ENCODE data around the gene TBL1XR1.
"Not testable (repeated sequence)": the region's sequence is repeated elsewhere in the genome, so short reads cannot be mapped to it uniquely, and the experiment has no call there.

The TBL1XR1 gene

GRCh38 chr3:177186306-177186705 is 11.0 kb downstream of the TBL1XR1 start:
- peaks cover 1 to 40% (median 18%) of the 10 kb centered on the region in 5 donors for H3K4me1 ChIP-seq (ENCODE audit: control insufficient read depth in 5 of 5, insufficient read depth in 5 of 5, low read length in 5 of 5)

GRCh38 chr3:177185035-177185574 is 12.2 kb downstream of the TBL1XR1 start:
- Histone ChIP-seq H3K9me3 (ENCODE audit: control insufficient read depth in 5 of 5, low read length in 5 of 5) (no peaks in the 10 kb centered on the region), H3K36me3 (ENCODE audit: control insufficient read depth in 5 of 5, insufficient read depth in 5 of 5, low read length in 5 of 5) (no peaks in the 10 kb centered on the region), H3K27ac (ENCODE audit: low read depth, low read length) (no peak overlapping the region), H3K27me3 (ENCODE audit: control insufficient read depth in 5 of 5, insufficient read depth in 4 of 5, low read length in 5 of 5) (no peaks in the 10 kb centered on the region), H3K9ac (ENCODE audit: low read length in 5 of 5) (no peak overlapping the region), H3K4me3 (ENCODE audit: low read depth in 1 of 5, low read length in 5 of 5) (no peak overlapping the region), H3K4me1 (ENCODE audit: control insufficient read depth in 5 of 5, insufficient read depth in 5 of 5, low read length in 5 of 5) (peaks cover 0 to 31% (median 14%) of the 10 kb centered on the region in 5 donors)

More at GRCh38 chr3:177186306-177186705, 11.0 kb downstream of the TBL1XR1 start:
- Histone ChIP-seq H3K9ac (ENCODE audit: low read length in 5 of 5) (no peak overlapping the region), H3K27me3 (ENCODE audit: control insufficient read depth in 5 of 5, insufficient read depth in 4 of 5, low read length in 5 of 5) (no peaks in the 10 kb centered on the region), H3K36me3 (ENCODE audit: control insufficient read depth in 5 of 5, insufficient read depth in 5 of 5, low read length in 5 of 5) (no peaks in the 10 kb centered on the region), H3K4me3 (ENCODE audit: low read depth in 1 of 5, low read length in 5 of 5) (no peak overlapping the region), H3K27ac (ENCODE audit: low read depth, low read length) (no peak overlapping the region), H3K9me3 (ENCODE audit: control insufficient read depth in 5 of 5, low read length in 5 of 5) (no peaks in the 10 kb centered on the region)

- not testable (repeated sequence) for H3K9ac ChIP-seq (ENCODE audit: low read length in 5 of 5); H3K36me3 ChIP-seq (ENCODE audit: control insufficient read depth in 5 of 5, insufficient read depth in 5 of 5, low read length in 5 of 5); H3K27ac ChIP-seq (ENCODE audit: low read depth, low read length); H3K9me3 ChIP-seq (ENCODE audit: control insufficient read depth in 5 of 5, low read length in 5 of 5); H3K4me3 ChIP-seq (ENCODE audit: low read depth in 1 of 5, low read length in 5 of 5); H3K27me3 ChIP-seq (ENCODE audit: control insufficient read depth in 5 of 5, insufficient read depth in 4 of 5, low read length in 5 of 5)
- peaks cover 0 to 31% (median 14%) of the 10 kb centered on the region in 5 donors for H3K4me1 ChIP-seq (ENCODE audit: control insufficient read depth in 5 of 5, insufficient read depth in 5 of 5, low read length in 5 of 5)
Measured at GRCh38 chr3:177184602-177185001, 12.7 kb downstream of the TBL1XR1 start.

GRCh38 chr3:177182352-177182751 is 14.9 kb downstream of the TBL1XR1 start:
- Histone ChIP-seq H3K9me3 (ENCODE audit: control insufficient read depth in 5 of 5, low read length in 5 of 5) (no peaks in the 10 kb centered on the region), H3K27me3 (ENCODE audit: control insufficient read depth in 5 of 5, insufficient read depth in 4 of 5, low read length in 5 of 5) (no peaks in the 10 kb centered on the region), H3K27ac (ENCODE audit: low read depth, low read length) (no peak overlapping the region), H3K4me3 (ENCODE audit: low read depth in 1 of 5, low read length in 5 of 5) (no peak overlapping the region), H3K9ac (ENCODE audit: low read length in 5 of 5) (no peak overlapping the region), H3K4me1 (ENCODE audit: control insufficient read depth in 5 of 5, insufficient read depth in 5 of 5, low read length in 5 of 5) (peaks cover 0 to 28% (median 14%) of the 10 kb centered on the region in 5 donors), H3K36me3 (ENCODE audit: control insufficient read depth in 5 of 5, insufficient read depth in 5 of 5, low read length in 5 of 5) (no peaks in the 10 kb centered on the region)

GRCh38 chr3:177181418-177181817 is 15.9 kb downstream of the TBL1XR1 start:
- Histone ChIP-seq H3K36me3 (ENCODE audit: control insufficient read depth in 5 of 5, insufficient read depth in 5 of 5, low read length in 5 of 5) (no peaks in the 10 kb centered on the region), H3K27ac (ENCODE audit: low read depth, low read length) (no peak overlapping the region), H3K9ac (ENCODE audit: low read length in 5 of 5) (no peak overlapping the region), H3K27me3 (ENCODE audit: control insufficient read depth in 5 of 5, insufficient read depth in 4 of 5, low read length in 5 of 5) (no peaks in the 10 kb centered on the region), H3K4me3 (ENCODE audit: low read depth in 1 of 5, low read length in 5 of 5) (no peak overlapping the region), H3K9me3 (ENCODE audit: control insufficient read depth in 5 of 5, low read length in 5 of 5) (no peaks in the 10 kb centered on the region), H3K4me1 (ENCODE audit: control insufficient read depth in 5 of 5, insufficient read depth in 5 of 5, low read length in 5 of 5) (peaks cover 0 to 30% (median 13%) of the 10 kb centered on the region in 5 donors)

- no peaks in the 10 kb centered on the region for H3K36me3 ChIP-seq (ENCODE audit: control insufficient read depth in 5 of 5, insufficient read depth in 5 of 5, low read length in 5 of 5)
- no peaks in the 10 kb centered on the region for H3K27me3 ChIP-seq (ENCODE audit: control insufficient read depth in 5 of 5, insufficient read depth in 4 of 5, low read length in 5 of 5)
- peaks cover 0 to 27% (median 9%) of the 10 kb centered on the region in 5 donors for H3K4me1 ChIP-seq (ENCODE audit: control insufficient read depth in 5 of 5, insufficient read depth in 5 of 5, low read length in 5 of 5)
- no peak overlapping the region for H3K4me3 ChIP-seq (ENCODE audit: low read depth in 1 of 5, low read length in 5 of 5)
- H3K9ac ChIP-seq (ENCODE audit: low read length in 5 of 5): no peak overlapping the region
- no peak overlapping the region for H3K27ac ChIP-seq (ENCODE audit: low read depth, low read length)
- no peaks in the 10 kb centered on the region for H3K9me3 ChIP-seq (ENCODE audit: control insufficient read depth in 5 of 5, low read length in 5 of 5)
Measured at GRCh38 chr3:177180506-177180905, 16.8 kb downstream of the TBL1XR1 start.

GRCh38 chr3:177179281-177180067 is 17.8 kb downstream of the TBL1XR1 start:
- no peak overlapping the region for H3K27ac ChIP-seq (ENCODE audit: low read depth, low read length)
- H3K4me3 ChIP-seq (ENCODE audit: low read depth in 1 of 5, low read length in 5 of 5): no peak overlapping the region
- H3K27me3 ChIP-seq (ENCODE audit: control insufficient read depth in 5 of 5, insufficient read depth in 4 of 5, low read length in 5 of 5): no peaks in the 10 kb centered on the region
- no peaks in the 10 kb centered on the region for H3K36me3 ChIP-seq (ENCODE audit: control insufficient read depth in 5 of 5, insufficient read depth in 5 of 5, low read length in 5 of 5)
- no peaks in the 10 kb centered on the region for H3K9me3 ChIP-seq (ENCODE audit: control insufficient read depth in 5 of 5, low read length in 5 of 5)
- peaks cover 0 to 27% (median 3%) of the 10 kb centered on the region in 5 donors for H3K4me1 ChIP-seq (ENCODE audit: control insufficient read depth in 5 of 5, insufficient read depth in 5 of 5, low read length in 5 of 5)
- H3K9ac ChIP-seq (ENCODE audit: low read length in 5 of 5): no peak overlapping the region

- no peak overlapping the region for H3K27ac ChIP-seq (ENCODE audit: low read depth, low read length)
Measured at GRCh38 chr3:177177749-177178221, 19.5 kb downstream of the TBL1XR1 start.

GRCh38 chr3:177174607-177175170 is 22.6 kb downstream of the TBL1XR1 start:
- H3K9me3 ChIP-seq (ENCODE audit: control insufficient read depth in 5 of 5, low read length in 5 of 5): no peaks in the 10 kb centered on the region
- H3K4me3 ChIP-seq (ENCODE audit: low read depth in 1 of 5, low read length in 5 of 5): no peak overlapping the region
- H3K27ac ChIP-seq (ENCODE audit: low read depth, low read length): no peak overlapping the region
- H3K36me3 ChIP-seq (ENCODE audit: control insufficient read depth in 5 of 5, insufficient read depth in 5 of 5, low read length in 5 of 5): peaks cover 0 to 6% (median 0%) of the 10 kb centered on the region in 5 donors
- no peaks in the 10 kb centered on the region for H3K27me3 ChIP-seq (ENCODE audit: control insufficient read depth in 5 of 5, insufficient read depth in 4 of 5, low read length in 5 of 5)
- H3K4me1 ChIP-seq (ENCODE audit: control insufficient read depth in 5 of 5, insufficient read depth in 5 of 5, low read length in 5 of 5): peaks cover 0 to 12% (median 3%) of the 10 kb centered on the region in 5 donors
- no peak overlapping the region for H3K9ac ChIP-seq (ENCODE audit: low read length in 5 of 5)

More at GRCh38 chr3:177177749-177178221, 19.5 kb downstream of the TBL1XR1 start:
- Histone ChIP-seq H3K9me3 (ENCODE audit: control insufficient read depth in 5 of 5, low read length in 5 of 5) (no peaks in the 10 kb centered on the region), H3K4me1 (ENCODE audit: control insufficient read depth in 5 of 5, insufficient read depth in 5 of 5, low read length in 5 of 5) (peaks cover 0 to 25% (median 0%) of the 10 kb centered on the region in 5 donors), H3K4me3 (ENCODE audit: low read depth in 1 of 5, low read length in 5 of 5) (no peak overlapping the region), H3K36me3 (ENCODE audit: control insufficient read depth in 5 of 5, insufficient read depth in 5 of 5, low read length in 5 of 5) (no peaks in the 10 kb centered on the region), H3K9ac (ENCODE audit: low read length in 5 of 5) (no peak overlapping the region), H3K27me3 (ENCODE audit: control insufficient read depth in 5 of 5, insufficient read depth in 4 of 5, low read length in 5 of 5) (no peaks in the 10 kb centered on the region)
